ENCODE data around the gene ZFYVE21. TPM values are rescaled to one million over a fixed set of nuclear protein-coding genes. Genes with fewer than 3 reads are reported as not detected.
"Not testable (repeated sequence)": the region's sequence is repeated elsewhere in the genome, so short reads cannot be mapped to it uniquely, and the experiment has no call there.

Gene ZFYVE21
- total RNA-seq, 1 experiment from 2014 or later, result 47.2 TPM

GRCh38 chr14:103775506-103775905 is 59.9 kb downstream of the ZFYVE21 start:
- Histone ChIP-seq H3F3A (ENCODE audit: low read length, unreplicated experiment) (no peaks in the 10 kb centered on the region), H3K9me3 (ENCODE audit: low read length) (no peaks in the 10 kb centered on the region), H3K9ac (ENCODE audit: low read length) (no peak overlapping the region), H3K4me2 (ENCODE audit: low read length) (no peak overlapping the region), H2AFZ (ENCODE audit: low read length) (no peak overlapping the region), H3K27me3 (ENCODE audit: low read length) (no peaks in the 10 kb centered on the region), H3K27ac (ENCODE audit: low read length) (no peak overlapping the region), H3K4me1 (ENCODE audit: insufficient read depth, low read length) (no peaks in the 10 kb centered on the region), H3K4me3 (ENCODE audit: low read length) (no peak overlapping the region), H3K36me3 (ENCODE audit: low read depth, low read length) (peaks cover 8% of the 10 kb centered on the region; the same call in 1 of the 2 replicates), H4K20me1 (ENCODE audit: low read length) (no peaks in the 10 kb centered on the region), H3K9me2 (replicated peaks; ENCODE audit: low read length) (no peaks in the 10 kb centered on the region), H3K79me2 (ENCODE audit: low read length) (no peaks in the 10 kb centered on the region)
- no peak for TF ChIP-seq CTCF (conservative IDR thresholded peaks at IDR 0.05; ENCODE audit: low read depth, low read length)
- TF ChIP-seq EZH2 (IDR thresholded peaks at IDR 0.05; ENCODE audit: low read length, unreplicated experiment), result no peak
- TF ChIP-seq EZH2phosphoT487 (IDR thresholded peaks at IDR 0.05; ENCODE audit: borderline replicate concordance, low read length), result no peak
- CTCF ChIA-PET, result no interaction called here
- BruUV-seq (replicated peaks), result no TSS peak
- intact Hi-C loops (cut with micrococcal nuclease), result no loop called here
- DNase-seq, result no peak
- no peak for ATAC-seq
- POLR2A ChIA-PET (ENCODE audit: unreplicated experiment), result no interaction called here

GRCh38 chr14:103776319-103776718 is 60.7 kb downstream of the ZFYVE21 start:
- CTCF ChIA-PET; H4K20me1 ChIP-seq (ENCODE audit: low read length); H3K36me3 ChIP-seq (ENCODE audit: low read depth, low read length); intact Hi-C loops (cut with micrococcal nuclease); ATAC-seq; DNase-seq; H3K4me2 ChIP-seq (ENCODE audit: low read length); H3K27ac ChIP-seq (ENCODE audit: low read length); H3K27me3 ChIP-seq (ENCODE audit: low read length); H3F3A ChIP-seq (ENCODE audit: low read length, unreplicated experiment); POLR2A ChIA-PET (ENCODE audit: unreplicated experiment); H3K4me1 ChIP-seq (ENCODE audit: insufficient read depth, low read length); H3K9ac ChIP-seq (ENCODE audit: low read length); H3K9me3 ChIP-seq (ENCODE audit: low read length); BruUV-seq (replicated peaks); H3K9me2 ChIP-seq (replicated peaks; ENCODE audit: low read length); H3K4me3 ChIP-seq (ENCODE audit: low read length); H2AFZ ChIP-seq (ENCODE audit: low read length); H3K79me2 ChIP-seq (ENCODE audit: low read length): not testable (repeated sequence)

- BruUV-seq (replicated peaks), result no TSS peak
- no peak for DNase-seq
- Histone ChIP-seq H3F3A (ENCODE audit: low read length, unreplicated experiment) (no peaks in the 10 kb centered on the region), H3K4me2 (ENCODE audit: low read length) (no peak overlapping the region), H3K9ac (ENCODE audit: low read length) (no peak overlapping the region), H3K4me1 (ENCODE audit: insufficient read depth, low read length) (no peaks in the 10 kb centered on the region), H3K79me2 (ENCODE audit: low read length) (no peaks in the 10 kb centered on the region), H3K36me3 (ENCODE audit: low read depth, low read length) (0 out of 2 replicates have a peak, but pooled peaks cover 4% of the 10 kb centered on the region), H3K27ac (ENCODE audit: low read length) (no peak overlapping the region), H3K9me3 (ENCODE audit: low read length) (no peaks in the 10 kb centered on the region), H2AFZ (ENCODE audit: low read length) (no peak overlapping the region), H4K20me1 (ENCODE audit: low read length) (no peaks in the 10 kb centered on the region), H3K9me2 (replicated peaks; ENCODE audit: low read length) (no peaks in the 10 kb centered on the region), H3K27me3 (ENCODE audit: low read length) (no peaks in the 10 kb centered on the region), H3K4me3 (ENCODE audit: low read length) (no peak overlapping the region)
- TF ChIP-seq CTCF (conservative IDR thresholded peaks at IDR 0.05; ENCODE audit: low read depth, low read length) (no peak), EZH2phosphoT487 (IDR thresholded peaks at IDR 0.05; ENCODE audit: borderline replicate concordance, low read length) (no peak), EZH2 (IDR thresholded peaks at IDR 0.05; ENCODE audit: low read length, unreplicated experiment) (no peak)
- ChIA-PET POLR2A (ENCODE audit: unreplicated experiment) (no interaction called here), CTCF (no interaction called here)
- intact Hi-C loops (cut with micrococcal nuclease), result no loop called here
- ATAC-seq, result no peak
Measured at GRCh38 chr14:103782376-103782775, 66.8 kb downstream of the ZFYVE21 start.

Other genes starting within 250 kb of the ZFYVE21 start
- gene CKB, start 193.0 kb upstream of the ZFYVE21 start, total RNA-seq (2014; rRNA removed), result 299 and 324 TPM in 2 replicates
- 51.2 and 72.9 TPM in 2 replicates for gene TRMT61A, start 186.6 kb upstream of the ZFYVE21 start, total RNA-seq (2014; rRNA removed)
- gene BAG5, start 153.2 kb upstream of the ZFYVE21 start, total RNA-seq (2014; rRNA removed), result 28.1 and 33.0 TPM in 2 replicates
- gene COA8, start 152.8 kb upstream of the ZFYVE21 start, total RNA-seq (2014; rRNA removed), result 52.7 and 62.3 TPM in 2 replicates
- gene KLC1, start 86.6 kb upstream of the ZFYVE21 start, total RNA-seq (2014; rRNA removed), result 306 and 466 TPM in 2 replicates
- 61.3 and 80.3 TPM in 2 replicates for gene XRCC3, start 359 bp upstream of the ZFYVE21 start, total RNA-seq (2014; rRNA removed)
- 13.0 and 16.4 TPM in 2 replicates for gene PPP1R13B, start 131.8 kb downstream of the ZFYVE21 start, total RNA-seq (2014; rRNA removed)
- gene TDRD9, start 212.6 kb downstream of the ZFYVE21 start, total RNA-seq (2014; rRNA removed), result 0.07 and 0.12 TPM in 2 replicates
- not detected in 2 replicates for gene RD3L, start 226.7 kb downstream of the ZFYVE21 start, total RNA-seq (2014; rRNA removed)

All from PC-3 (cell line).